ENCODE data around the gene AKR7A2. TPM values are rescaled to one million over a fixed set of nuclear protein-coding genes. Genes with fewer than 3 reads are reported as not detected.

AKR7A2 gene
- polyA plus RNA-seq, 3 donors: 19.5 to 117 (median 89.3) TPM

GRCh38 chr1:19262744-19263143, 49.2 kb downstream of the AKR7A2 start:
- Histone ChIP-seq H3K27ac (ENCODE audit: low read depth in 1 of 2, low read length in 2 of 2) (no peak overlapping the region), H3K79me2 (ENCODE audit: insufficient read depth, low read length) (no peaks in the 10 kb centered on the region), H3K27me3 (ENCODE audit: control insufficient read depth in 2 of 2, insufficient read depth in 2 of 2, low read length in 2 of 2) (no peaks in the 10 kb centered on the region), H4K20me1 (ENCODE audit: insufficient read depth, low read length) (no peaks in the 10 kb centered on the region), H3K9ac (ENCODE audit: insufficient read depth, low read length, poor library complexity, severe bottlenecking) (no peak overlapping the region), H3K4me3 (replicated peaks in 1 of 3; ENCODE audit: low read depth in 2 of 3, low read length in 3 of 3) (no peak overlapping the region), H3K4me1 (ENCODE audit: control insufficient read depth in 1 of 2, insufficient read depth in 2 of 2, low read length in 2 of 2) (no peaks in the 10 kb centered on the region), H3K9me3 (replicated peaks in 1 of 2; ENCODE audit: control insufficient read depth in 1 of 2, insufficient read depth in 1 of 2, low read length in 2 of 2) (no peaks in the 10 kb centered on the region), H3K4me2 (replicated peaks; ENCODE audit: extremely low read depth, low read length, poor library complexity, severe bottlenecking) (no peak overlapping the region), H2AFZ (ENCODE audit: insufficient read depth, low read depth, low read length, poor library complexity, severe bottlenecking) (no peak overlapping the region), H3K36me3 (replicated peaks in 1 of 2; ENCODE audit: control insufficient read depth in 1 of 2, insufficient read depth in 2 of 2, low read length in 2 of 2) (peaks cover 29 to 33% of the 10 kb centered on the region in 2 donors)
- no peak overlapping the region for H3K4me3 Mint-ChIP-seq
- peaks cover 23 to 31% of the 10 kb centered on the region in 2 donors for H3K36me3 Mint-ChIP-seq
- peaks cover 0 to 3% (median 0%) of the 10 kb centered on the region in 7 donors for H3K9me3 Mint-ChIP-seq
- TF ChIP-seq, protein P1, sequence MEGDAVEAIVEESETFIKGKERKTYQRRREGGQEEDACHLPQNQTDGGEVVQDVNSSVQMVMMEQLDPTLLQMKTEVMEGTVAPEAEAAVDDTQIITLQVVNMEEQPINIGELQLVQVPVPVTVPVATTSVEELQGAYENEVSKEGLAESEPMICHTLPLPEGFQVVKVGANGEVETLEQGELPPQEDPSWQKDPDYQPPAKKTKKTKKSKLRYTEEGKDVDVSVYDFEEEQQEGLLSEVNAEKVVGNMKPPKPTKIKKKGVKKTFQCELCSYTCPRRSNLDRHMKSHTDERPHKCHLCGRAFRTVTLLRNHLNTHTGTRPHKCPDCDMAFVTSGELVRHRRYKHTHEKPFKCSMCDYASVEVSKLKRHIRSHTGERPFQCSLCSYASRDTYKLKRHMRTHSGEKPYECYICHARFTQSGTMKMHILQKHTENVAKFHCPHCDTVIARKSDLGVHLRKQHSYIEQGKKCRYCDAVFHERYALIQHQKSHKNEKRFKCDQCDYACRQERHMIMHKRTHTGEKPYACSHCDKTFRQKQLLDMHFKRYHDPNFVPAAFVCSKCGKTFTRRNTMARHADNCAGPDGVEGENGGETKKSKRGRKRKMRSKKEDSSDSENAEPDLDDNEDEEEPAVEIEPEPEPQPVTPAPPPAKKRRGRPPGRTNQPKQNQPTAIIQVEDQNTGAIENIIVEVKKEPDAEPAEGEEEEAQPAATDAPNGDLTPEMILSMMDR (IDR thresholded peaks at IDR 0.05): no peak
- no peak overlapping the region for H3K27ac Mint-ChIP-seq
- WGBS (ENCODE audit: insufficient coverage): 100% methylated on average over 2 of the region's 5 CpGs
- no peaks in the 10 kb centered on the region for H3K4me1 Mint-ChIP-seq
- no peak for DNase-seq
- intact Hi-C loops (cut with micrococcal nuclease): no loop called here
- H3K27me3 Mint-ChIP-seq (ENCODE audit: low read depth in 3 of 3): peaks cover 0 to 2% (median 0%) of the 10 kb centered on the region in 3 donors

GRCh38 chr1:19262047-19262446, 49.9 kb downstream of the AKR7A2 start:
- H3K79me2 ChIP-seq (ENCODE audit: insufficient read depth, low read length): no peaks in the 10 kb centered on the region
- DNase-seq: no peak
- H2AFZ ChIP-seq (ENCODE audit: insufficient read depth, low read depth, low read length, poor library complexity, severe bottlenecking): no peak overlapping the region
- H3K27me3 Mint-ChIP-seq (ENCODE audit: low read depth in 3 of 3): peaks cover 0 to 2% (median 0%) of the 10 kb centered on the region in 3 donors
- H3K27ac Mint-ChIP-seq: peak overlapping the region in 1 of 7 donors; percentile 67
- TF ChIP-seq, protein P1 (IDR thresholded peaks at IDR 0.05): no peak
- H3K36me3 ChIP-seq (replicated peaks in 1 of 2; ENCODE audit: control insufficient read depth in 1 of 2, insufficient read depth in 2 of 2, low read length in 2 of 2): peaks cover 36 to 40% of the 10 kb centered on the region in 2 donors
- no peaks in the 10 kb centered on the region for H3K27me3 ChIP-seq (ENCODE audit: control insufficient read depth in 2 of 2, insufficient read depth in 2 of 2, low read length in 2 of 2)
- WGBS (ENCODE audit: insufficient coverage): 88% methylated on average over 4 of the region's 5 CpGs
- H3K4me3 ChIP-seq (replicated peaks in 1 of 3; ENCODE audit: low read depth in 2 of 3, low read length in 3 of 3): no peak overlapping the region
- no peak overlapping the region for H3K4me2 ChIP-seq (replicated peaks; ENCODE audit: extremely low read depth, low read length, poor library complexity, severe bottlenecking)
- H3K9me3 ChIP-seq (replicated peaks in 1 of 2; ENCODE audit: control insufficient read depth in 1 of 2, insufficient read depth in 1 of 2, low read length in 2 of 2): no peaks in the 10 kb centered on the region
- no peaks in the 10 kb centered on the region for H3K4me1 ChIP-seq (ENCODE audit: control insufficient read depth in 1 of 2, insufficient read depth in 2 of 2, low read length in 2 of 2)
- H4K20me1 ChIP-seq (ENCODE audit: insufficient read depth, low read length): no peaks in the 10 kb centered on the region
- intact Hi-C loops (cut with micrococcal nuclease): no loop called here
- no peak overlapping the region for H3K4me3 Mint-ChIP-seq
- no peaks in the 10 kb centered on the region for H3K4me1 Mint-ChIP-seq
- H3K27ac ChIP-seq (ENCODE audit: low read depth in 1 of 2, low read length in 2 of 2): no peak overlapping the region
- no peak overlapping the region for H3K9ac ChIP-seq (ENCODE audit: insufficient read depth, low read length, poor library complexity, severe bottlenecking)
- H3K9me3 Mint-ChIP-seq: peaks cover 0 to 3% (median 0%) of the 10 kb centered on the region in 7 donors
- H3K36me3 Mint-ChIP-seq: peaks cover 30 to 38% of the 10 kb centered on the region in 2 donors
